Thoracic aorta (tissue), 2 donors: ENCODE measurements around the gene GALM. TPM values are rescaled to one million over a fixed set of nuclear protein-coding genes. Genes with fewer than 3 reads are reported as not detected.
A peak's percentile ranks its signal among the peaks of the same experiment; 100 is the strongest.
"Not testable (repeated sequence)": the region's sequence is repeated elsewhere in the genome, so short reads cannot be mapped to it uniquely, and the experiment has no call there.

ENCODE experiments used
- ATAC-seq: fragments of 150-250 bp; one replicate; pipeline ENCODE4 v1.8.0; 2017; ENCODE audit warnings: low read depth; ENCODE audit not compliant: insufficient number of reproducible peaks, low FRiP score
- DNase-seq: peaks from one replicate; pipeline ENCODE4 v3.0.0-alpha.2; 2020; ENCODE audit warnings: low spot score
- H3K27ac ChIP-seq, 2 donors: fragments of 200-600 bp; sonication (generic); 1 replicate in 1 of 2; 2 replicates in 1 of 2; pipeline ENCODE4 v1.5.1; 2016; ENCODE audit warnings: mild to moderate bottlenecking in 2 of 2, moderate library complexity in 2 of 2
- H3K27me3 ChIP-seq: fragments of 200-600 bp; sonication (generic); replicated peaks from 2 replicates; pipeline ENCODE4 v1.6.0; 2016; ENCODE audit warnings: mild to moderate bottlenecking; ENCODE audit not compliant: insufficient read depth
- H3K36me3 ChIP-seq: fragments of 200-600 bp; sonication (generic); one replicate; pipeline ENCODE4 v1.5.1; 2016
- H3K4me1 ChIP-seq, 2 donors: fragments of 200-600 bp; sonication (generic); 1 replicate in 1 of 2; 2 replicates in 1 of 2; pipeline versions ENCODE4 v1.5.1 to v1.6.0; 2016; ENCODE audit warnings: low read depth in 2 of 2, mild to moderate bottlenecking in 1 of 2; ENCODE audit not compliant: control insufficient read depth in 1 of 2
- H3K4me3 ChIP-seq: fragments of 200-600 bp; sonication (generic); 2 replicates; pipeline ENCODE4 v1.5.1; 2016; ENCODE audit warnings: mild to moderate bottlenecking
- H3K9me3 ChIP-seq: fragments of 200-600 bp; sonication (generic); 2 replicates; pipeline ENCODE4 v1.5.1; 2016
- total RNA-seq, 2 donors: library from RNA; depleted of rRNA; stranded (reverse); fragments of >200 nt; gene quantifications; one replicate each; pipeline versions ENCODE4 v1.1.0 to v1.2.3, GENCODE V29; 2016
- TF ChIP-seq, protein P1 (sequence below): fragments of 200-600 bp; sonication (generic); IDR thresholded peaks from one replicate; pipeline ENCODE4 v1.5.1; 2019; ENCODE audit warnings: antibody characterized with exemption

GALM gene
- total RNA-seq, 2 donors from 2014 or later, result 19.5 to 25.1 TPM

DNA sequence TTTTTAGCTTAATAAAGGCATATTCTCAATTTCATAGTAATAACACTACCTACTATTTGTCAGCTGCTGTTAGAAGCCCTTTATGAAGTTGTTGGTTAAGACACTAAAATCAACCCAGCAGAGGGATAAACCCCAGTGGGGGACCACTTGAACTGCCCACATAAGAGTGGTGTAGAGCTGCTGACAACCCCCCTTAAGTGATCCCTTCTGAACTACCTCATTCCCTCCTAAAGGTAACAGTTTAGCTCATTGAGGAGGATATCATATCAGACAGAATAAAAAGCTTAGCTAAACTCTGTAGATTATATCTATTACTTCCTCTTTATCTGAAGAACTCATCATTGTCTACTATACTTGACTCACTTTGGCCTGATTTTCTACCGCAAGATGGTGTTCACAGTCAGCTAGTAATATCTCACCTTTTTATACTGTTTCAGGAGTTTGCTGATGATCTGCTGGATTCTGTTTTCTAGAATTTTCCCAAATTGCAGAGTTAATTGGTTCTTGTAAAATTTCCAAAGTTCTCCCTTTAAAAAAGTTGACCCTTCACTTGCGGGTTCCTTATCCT, 16.2 kb downstream of the GALM start:
- TF ChIP-seq, protein P1, sequence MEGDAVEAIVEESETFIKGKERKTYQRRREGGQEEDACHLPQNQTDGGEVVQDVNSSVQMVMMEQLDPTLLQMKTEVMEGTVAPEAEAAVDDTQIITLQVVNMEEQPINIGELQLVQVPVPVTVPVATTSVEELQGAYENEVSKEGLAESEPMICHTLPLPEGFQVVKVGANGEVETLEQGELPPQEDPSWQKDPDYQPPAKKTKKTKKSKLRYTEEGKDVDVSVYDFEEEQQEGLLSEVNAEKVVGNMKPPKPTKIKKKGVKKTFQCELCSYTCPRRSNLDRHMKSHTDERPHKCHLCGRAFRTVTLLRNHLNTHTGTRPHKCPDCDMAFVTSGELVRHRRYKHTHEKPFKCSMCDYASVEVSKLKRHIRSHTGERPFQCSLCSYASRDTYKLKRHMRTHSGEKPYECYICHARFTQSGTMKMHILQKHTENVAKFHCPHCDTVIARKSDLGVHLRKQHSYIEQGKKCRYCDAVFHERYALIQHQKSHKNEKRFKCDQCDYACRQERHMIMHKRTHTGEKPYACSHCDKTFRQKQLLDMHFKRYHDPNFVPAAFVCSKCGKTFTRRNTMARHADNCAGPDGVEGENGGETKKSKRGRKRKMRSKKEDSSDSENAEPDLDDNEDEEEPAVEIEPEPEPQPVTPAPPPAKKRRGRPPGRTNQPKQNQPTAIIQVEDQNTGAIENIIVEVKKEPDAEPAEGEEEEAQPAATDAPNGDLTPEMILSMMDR, result no peak
- ATAC-seq (no peak), DNase-seq (no peak)
- Histone ChIP-seq H3K9me3 (no peaks in the 10 kb centered on the region), H3K27me3 (no peaks in the 10 kb centered on the region), H3K4me3 (no peak overlapping the region), H3K27ac (no peak overlapping the region), H3K4me1 (no peaks in the 10 kb centered on the region), H3K36me3 (no peaks in the 10 kb centered on the region)

DNA sequence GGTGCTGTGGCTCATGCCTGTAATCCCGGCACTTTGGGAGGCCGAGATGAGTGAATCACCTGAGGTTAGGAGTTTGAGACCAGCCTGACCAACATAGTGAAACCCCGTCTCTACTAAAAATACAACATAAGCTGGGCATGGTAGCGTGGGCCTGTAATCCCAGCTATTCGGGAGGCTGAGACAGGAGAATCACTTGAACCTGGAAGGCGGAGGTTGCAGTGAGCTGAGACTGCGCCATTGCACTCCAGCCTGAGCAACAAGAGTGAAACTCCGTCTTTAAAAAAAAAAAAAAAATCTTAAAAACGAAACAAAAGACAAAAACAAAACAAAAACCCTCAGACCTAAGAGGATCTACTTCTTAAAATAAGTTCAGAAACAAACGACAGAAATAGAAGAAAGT, 16.7 kb downstream of the GALM start:
- not testable (repeated sequence) for H3K4me3 ChIP-seq, H3K27ac ChIP-seq, H3K36me3 ChIP-seq, ATAC-seq, DNase-seq, H3K4me1 ChIP-seq, H3K9me3 ChIP-seq, H3K27me3 ChIP-seq

DNA sequence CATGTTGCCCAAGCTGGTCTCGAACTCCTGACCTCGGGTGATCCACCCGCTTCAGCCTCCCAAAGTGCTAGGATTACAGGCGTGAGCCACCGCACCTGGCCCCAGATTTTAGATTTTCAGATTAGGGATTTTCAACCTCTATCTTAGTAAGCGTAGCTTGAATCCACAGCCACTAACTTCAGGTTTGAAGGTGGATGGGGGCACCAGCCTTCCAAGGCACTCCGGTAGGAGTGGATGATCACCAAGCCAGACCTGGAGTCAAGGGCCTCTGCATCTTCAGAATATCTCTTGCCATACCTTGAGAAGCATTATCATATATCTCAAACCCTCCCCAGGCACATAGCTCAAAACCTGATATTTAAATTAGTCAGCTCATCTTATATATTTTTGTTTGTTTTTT, 17.9 kb downstream of the GALM start:
- TF ChIP-seq, protein P1, result no peak
- no peaks in the 10 kb centered on the region for H3K4me1 ChIP-seq
- ATAC-seq, result no peak
- H3K27ac ChIP-seq, result no peak overlapping the region
- H3K4me3 ChIP-seq, result no peak overlapping the region
- H3K27me3 ChIP-seq, result no peaks in the 10 kb centered on the region
- no peak for DNase-seq
- H3K36me3 ChIP-seq, result no peaks in the 10 kb centered on the region
- no peaks in the 10 kb centered on the region for H3K9me3 ChIP-seq

DNA sequence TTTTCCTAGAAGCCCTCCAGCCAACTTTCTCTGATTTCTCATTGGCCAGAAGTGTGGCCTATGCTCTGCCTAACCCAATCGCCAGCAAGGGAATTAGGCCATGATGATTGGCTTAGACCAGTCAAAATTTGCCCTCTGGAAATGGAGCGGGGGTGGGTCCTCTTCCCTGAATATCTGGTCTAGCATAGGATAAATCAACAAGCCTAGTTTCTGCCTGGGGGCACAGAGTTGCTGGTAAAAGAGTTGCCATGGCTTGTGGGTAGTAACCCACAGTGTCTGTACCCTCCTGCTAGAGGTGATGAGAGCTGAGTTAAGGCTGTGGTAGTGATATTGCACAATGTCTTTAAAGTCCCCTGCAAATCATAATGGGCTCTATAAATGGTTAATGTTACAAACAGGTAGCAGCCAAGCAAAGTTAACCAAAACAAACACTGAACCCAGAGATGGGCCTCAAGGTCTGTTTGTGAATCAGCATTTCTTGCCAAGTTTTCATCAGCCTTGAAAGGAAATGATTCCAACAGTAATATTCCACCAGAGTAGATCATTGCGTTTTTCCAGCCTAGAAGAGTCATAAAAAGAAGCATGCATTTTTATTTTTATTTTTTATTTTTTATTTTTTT, 19.3 kb downstream of the GALM start:
- no peak for DNase-seq
- Histone ChIP-seq H3K4me1 (peaks cover under 1% of the 10 kb centered on the region in 2 donors), H3K9me3 (no peaks in the 10 kb centered on the region), H3K27ac (peak overlapping the region in 1 of 2 donors; percentile 29), H3K27me3 (no peaks in the 10 kb centered on the region), H3K4me3 (no peak overlapping the region), H3K36me3 (no peaks in the 10 kb centered on the region)
- TF ChIP-seq, protein P1, result no peak
- ATAC-seq, result no peak

DNA sequence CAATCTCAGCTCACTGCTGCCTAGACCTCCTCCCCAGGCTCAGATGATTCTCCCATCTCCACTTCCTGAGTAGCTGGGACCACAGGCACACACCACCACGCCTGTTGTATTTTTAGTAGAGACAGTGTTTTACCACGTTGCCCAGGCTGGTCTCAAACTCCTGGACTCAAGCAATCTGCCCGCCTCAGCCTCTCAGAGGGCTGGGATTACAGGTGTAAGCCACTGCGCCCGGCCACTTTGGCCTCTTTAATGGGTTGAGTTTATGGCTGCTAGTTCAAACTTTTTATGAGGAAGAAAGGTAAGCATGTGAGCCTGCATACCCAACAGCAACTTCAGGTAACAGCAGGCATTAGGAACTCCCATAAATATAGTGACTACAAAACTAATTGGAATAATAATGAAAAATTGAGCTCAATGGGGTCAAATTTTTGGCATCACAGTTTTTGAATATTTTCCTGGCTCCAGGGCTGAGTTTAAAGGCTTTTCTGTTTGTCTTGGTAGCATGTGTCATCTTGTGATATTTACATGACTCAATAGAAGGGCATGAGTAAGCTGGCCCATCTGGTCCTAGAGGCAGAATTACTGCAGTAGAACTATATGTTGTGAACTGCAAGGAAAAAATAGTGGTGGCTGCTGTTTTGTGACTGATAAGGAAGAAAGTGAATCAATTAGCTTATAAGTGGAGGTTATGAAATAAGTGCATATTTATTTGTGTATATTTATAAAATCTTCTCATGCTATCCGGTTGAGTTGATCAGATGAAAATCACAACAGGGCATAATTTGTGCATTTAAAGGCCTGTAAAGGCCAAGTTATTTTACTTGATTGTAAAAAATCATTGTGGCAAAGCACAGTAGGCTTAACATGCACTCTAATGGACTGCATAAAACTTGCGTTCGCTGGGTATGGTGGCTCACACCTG, 24.8 kb downstream of the GALM start:
- no peaks in the 10 kb centered on the region for H3K9me3 ChIP-seq
- peaks cover 14 to 27% of the 10 kb centered on the region in 2 donors for H3K4me1 ChIP-seq
- peak overlapping the region; percentile 64 to 77 for H3K27ac ChIP-seq
- TF ChIP-seq, protein P1, result no peak
- peak; percentile 68 for ATAC-seq
- H3K4me3 ChIP-seq, result no peak overlapping the region
- no peaks in the 10 kb centered on the region for H3K27me3 ChIP-seq
- no peak for DNase-seq
- no peaks in the 10 kb centered on the region for H3K36me3 ChIP-seq
